ENCODE data around the gene BACH2. TPM values are rescaled to one million over a fixed set of nuclear protein-coding genes. Genes with fewer than 3 reads are reported as not detected.
"Not testable (repeated sequence)": the region's sequence is repeated elsewhere in the genome, so short reads cannot be mapped to it uniquely, and the experiment has no call there.

The BACH2 gene
- total RNA-seq, 1 donor from 2014 or later, result 1.5 TPM

DNA sequence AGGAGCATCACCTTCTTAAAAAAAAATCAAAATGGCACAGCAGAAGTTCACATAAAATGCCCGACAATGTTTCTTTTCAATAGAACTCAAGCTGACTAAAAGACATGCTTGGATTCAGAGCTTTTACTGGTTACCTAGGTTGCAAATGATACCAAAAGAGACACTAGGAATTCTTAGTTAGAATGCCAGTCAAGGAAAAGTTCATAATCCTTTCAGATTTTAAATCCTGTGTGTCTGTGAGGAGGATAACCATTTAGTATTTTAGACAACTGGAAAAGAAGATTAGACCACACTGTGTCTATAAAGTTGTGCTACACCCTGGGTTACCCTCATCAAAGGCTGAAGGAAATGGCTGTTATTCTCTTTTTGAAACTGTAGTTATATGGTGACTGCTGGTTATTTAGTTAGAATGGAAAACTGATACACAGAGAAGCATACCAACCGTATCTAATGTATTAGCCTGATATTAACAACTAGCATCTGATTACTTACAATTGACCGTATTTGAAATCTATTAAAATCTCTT is 262.8 kb downstream of the BACH2 start:
- no peak for DNase-seq (ENCODE audit: low read depth in 2 of 2)

DNA sequence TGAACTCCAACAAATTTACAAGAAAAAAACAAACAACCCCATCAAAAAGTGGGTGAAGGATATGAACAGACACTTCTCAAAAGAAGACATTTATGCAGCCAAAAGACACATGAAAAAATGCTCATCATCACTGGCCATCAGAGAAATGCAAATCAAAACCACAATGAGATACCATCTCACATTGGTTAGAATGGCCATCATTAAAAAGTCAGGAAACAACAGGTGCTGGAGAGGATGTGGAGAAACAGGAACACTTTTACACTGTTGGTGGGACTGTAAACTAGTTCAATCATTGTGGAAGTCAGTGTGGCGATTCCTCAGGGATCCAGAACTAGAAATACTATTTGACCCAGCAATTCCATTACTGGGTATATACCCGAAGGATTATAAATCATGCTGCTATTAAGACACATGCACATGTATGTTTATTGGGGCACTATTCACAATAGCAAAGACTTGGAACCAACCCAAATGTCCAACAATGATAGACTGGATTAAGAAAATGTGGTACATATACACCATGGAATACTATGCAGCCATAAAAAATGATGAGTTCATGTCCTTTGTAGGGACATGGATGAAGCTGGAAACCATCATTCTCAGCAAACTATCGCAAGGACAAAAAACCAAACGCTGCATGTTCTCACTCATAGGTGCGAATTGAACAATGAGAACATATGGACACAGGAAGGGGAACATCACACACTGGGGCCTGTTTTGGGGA is 264.0 kb downstream of the BACH2 start:
- not testable (repeated sequence) for DNase-seq (ENCODE audit: low read depth in 2 of 2)

DNA sequence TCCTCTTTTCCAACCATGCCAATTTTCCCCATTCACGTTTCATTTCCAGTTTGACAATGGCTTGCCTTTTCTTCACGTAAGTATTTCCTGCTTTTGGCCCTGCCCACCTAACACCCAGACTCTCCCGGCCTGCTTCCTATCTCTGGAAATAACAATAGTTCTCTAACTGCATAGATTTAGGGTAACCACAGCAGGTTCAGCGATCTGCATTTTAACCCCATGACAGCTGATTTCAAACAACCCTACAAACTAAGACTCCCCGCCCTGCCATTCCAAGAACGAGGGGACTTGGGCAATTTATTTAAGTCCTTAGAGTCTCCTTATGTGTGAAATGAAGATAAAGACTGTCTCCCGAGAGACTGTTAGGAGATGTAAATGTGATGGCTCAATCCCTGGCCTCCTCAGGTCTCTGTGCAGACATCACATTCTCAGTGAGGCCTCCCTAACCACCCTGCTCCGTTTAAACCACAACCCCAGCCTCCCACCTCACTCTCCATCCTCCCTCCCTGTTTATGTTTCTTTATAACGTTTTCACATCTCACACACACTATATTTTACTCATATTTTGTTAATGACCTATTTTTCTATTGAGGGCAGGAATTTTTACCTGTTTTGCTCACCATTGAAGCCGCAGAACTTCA is 267.5 kb downstream of the BACH2 start:
- no peak for DNase-seq (ENCODE audit: low read depth in 2 of 2)

DNA sequence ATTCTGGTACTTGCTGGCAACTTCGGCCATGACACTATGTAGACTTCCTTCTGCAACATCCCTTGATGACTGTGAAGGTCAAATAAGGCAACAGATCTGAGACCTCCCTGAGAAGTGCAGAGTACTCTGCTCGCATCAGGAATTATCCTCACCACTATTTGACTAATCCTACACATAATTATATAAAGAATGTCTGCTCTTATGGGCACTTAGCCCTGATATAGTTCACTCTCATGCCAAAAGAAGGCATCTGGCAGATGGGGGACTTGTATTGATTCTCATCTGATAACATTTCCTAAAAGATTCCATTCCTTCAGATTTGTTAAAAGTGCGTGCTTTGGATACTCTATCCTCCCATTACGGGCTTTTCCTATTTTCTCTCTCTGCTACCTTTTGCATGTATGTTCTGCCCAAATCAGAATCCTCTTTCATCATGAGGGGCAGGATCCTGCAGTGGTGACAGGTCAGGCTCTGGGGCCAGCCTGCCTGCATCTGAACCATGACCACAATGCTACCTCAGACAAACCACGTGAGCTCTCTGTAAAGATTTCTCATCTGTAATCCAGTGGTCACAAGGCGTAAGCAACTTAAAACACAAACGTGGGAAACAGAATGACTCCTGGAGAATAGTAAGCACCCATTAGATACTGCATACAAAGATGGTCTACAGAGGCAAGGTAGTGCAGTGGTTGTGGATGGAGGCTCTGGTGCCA is 268.4 kb downstream of the BACH2 start:
- DNase-seq (ENCODE audit: low read depth in 2 of 2), result no peak

DNA sequence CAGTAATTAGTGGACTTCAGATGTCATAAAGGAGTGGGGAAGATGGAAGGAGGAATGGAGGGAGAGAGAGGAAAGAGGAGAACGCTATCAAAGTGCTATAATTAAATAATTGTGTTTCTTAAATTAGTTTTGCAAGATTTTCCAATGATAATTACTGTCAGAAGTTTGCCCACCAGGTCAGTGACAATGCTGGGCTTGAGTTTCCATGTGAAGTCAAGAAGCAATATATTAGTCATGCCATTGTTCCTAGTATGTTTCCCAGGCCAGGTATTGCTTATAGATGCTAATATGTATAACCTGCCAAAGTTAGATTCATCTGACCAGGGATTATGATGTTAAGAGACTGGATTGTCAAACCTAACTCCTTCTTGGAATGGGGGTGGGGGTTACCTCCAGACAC is 270.4 kb downstream of the BACH2 start:
- DNase-seq (ENCODE audit: low read depth in 2 of 2), result no peak

DNA sequence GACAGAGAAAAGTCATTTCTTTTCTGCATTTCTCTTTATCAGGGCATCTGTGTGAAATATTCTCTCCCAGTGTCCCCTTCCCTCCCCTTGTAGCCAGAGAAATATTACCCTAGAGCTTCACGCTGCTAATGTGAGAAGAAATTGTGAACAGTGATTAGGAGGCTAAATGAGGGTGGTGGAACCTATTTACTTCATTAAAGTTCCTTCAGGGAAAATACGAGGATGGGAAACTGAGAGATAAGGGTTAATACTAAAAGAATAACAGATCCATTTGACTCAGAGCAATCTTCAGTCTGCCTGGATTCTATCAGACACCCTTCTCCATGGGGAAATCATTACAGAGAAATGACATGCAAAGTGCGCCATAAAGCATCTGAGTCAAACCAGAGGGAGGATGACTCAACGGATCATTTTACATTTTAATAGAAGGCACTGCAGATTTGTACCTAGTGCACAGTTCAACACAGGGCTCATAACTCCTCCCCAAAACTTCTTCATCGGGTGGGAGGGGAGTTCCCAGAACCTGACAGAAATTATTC is 271.1 kb downstream of the BACH2 start:
- DNase-seq (ENCODE audit: low read depth in 2 of 2), result no peak

DNA sequence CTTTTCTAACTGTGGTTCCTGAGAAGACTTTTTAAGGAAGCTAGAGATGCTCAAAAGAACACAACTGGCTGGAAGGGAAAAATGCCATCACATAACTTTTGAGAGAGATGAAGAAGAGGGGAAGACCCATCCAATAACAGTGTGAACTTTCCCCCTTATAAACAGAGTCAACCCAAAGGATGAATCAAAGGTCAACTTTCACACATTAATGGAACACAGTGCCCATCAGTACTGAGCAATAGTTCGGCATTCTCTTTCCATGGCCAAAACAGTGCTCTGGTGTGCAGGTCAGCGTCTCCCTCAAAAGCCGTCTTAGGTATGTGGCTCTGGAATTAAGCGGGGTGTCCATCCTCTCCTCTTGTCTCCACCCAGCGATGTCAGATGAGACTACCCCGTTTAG is 272.0 kb downstream of the BACH2 start:
- no peak for DNase-seq (ENCODE audit: low read depth in 2 of 2)

DNA sequence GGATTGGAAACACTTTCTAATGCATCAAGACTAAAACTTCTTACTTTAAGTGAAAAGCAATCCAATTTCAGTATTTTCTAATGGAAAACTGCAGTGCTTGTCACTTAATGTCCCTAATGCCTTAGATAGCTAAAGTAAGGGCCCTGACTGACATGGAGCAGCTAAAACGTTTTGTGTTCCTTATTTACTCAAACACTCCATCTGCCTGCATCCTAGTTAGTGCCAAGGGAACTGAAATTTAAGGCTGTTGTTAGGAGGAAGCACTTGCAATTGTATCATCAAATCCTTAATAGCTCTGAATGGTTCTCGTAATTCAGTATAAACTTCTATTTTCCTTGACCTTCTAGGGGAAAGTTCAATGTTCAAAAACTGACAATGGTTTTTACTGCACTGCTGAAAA is 274.9 kb downstream of the BACH2 start:
- DNase-seq (ENCODE audit: low read depth in 2 of 2), result no peak

DNA sequence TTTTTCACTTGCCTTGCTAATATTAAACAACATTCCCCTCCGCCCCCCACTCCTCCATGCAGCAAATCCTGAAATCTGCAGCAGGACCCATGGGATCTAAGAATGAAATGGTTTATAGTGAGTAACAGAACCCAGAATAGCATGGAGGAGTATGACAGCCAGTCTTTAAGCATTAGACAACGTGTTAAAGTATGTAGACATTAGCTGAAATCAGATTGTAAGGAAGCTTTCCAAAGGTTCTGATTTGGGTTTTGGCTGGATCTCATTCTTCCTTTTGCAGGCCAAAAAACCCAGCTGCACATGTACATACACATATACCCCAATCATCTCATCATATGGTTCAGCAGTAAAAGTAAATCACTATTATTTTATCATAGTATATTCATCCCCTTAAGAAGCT is 275.9 kb downstream of the BACH2 start:
- DNase-seq (ENCODE audit: low read depth in 2 of 2), result no peak

DNA sequence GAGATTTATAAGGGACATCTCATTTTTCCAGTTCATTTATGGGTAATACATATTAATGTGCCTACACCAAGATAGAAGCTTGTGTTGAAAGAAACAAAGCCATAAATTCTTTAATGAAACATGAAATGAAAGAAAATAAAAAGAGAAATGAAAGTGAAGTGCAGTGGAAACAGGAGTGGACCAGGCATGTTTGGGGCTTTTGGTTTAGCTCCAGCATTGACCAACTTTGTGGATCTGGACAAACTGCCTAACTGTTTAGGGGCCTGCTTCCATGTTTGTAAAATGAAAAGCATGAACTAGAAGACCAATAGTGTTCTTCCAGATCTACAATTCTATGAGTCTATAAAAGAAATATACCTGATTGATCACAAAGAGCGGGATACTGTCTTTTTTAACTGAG is 277.4 kb downstream of the BACH2 start:
- DNase-seq (ENCODE audit: low read depth in 2 of 2), result no peak

DNA sequence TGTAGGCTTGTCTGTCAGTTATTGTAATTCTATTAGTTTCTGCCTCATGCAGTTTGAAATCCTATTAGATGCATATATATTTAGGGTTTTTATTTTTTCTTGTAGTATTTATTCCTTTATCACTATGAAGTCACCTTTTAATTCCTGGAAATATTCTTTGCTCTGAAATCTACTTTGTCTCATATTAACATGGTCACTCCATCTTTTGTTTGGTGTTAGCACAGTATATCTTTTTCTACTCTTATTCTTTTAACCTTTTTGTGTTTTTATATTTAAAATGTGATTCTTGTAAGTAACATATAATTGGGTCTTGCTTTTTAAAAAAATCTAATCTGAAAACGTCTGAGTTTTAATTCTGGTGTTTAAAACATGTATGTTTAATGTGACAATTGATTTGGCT is 280.8 kb downstream of the BACH2 start:
- DNase-seq (ENCODE audit: low read depth in 2 of 2), result no peak

DNA sequence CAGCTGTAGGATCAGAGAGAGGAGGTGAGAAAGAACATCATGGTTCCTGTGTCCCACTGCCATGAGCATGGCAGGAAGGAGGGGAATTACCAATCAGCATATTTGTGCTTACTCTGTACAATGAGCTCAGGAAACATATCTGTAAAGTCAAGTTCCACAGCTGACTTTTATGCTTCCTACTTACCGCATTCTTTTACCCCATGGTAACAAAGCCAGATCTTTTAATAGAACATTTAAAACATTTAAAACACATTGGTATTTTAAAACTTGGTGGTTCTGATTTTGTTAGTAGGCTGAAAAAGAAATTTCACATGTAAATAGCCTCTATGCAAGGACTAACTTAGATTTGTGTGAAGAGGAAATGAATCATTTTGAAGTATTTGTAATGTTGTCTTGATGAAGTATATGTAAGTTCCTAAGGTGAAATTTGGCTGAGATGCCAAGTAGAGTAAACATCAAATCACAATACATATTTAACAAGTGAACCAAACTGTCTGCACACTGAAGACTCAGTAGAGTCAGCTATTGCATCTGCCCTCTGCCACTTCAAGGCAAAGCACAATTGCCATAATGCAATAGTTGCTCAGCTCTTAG is 287.6 kb downstream of the BACH2 start:
- peak; percentile 86 to 90 for DNase-seq (ENCODE audit: low read depth in 2 of 2)

DNA sequence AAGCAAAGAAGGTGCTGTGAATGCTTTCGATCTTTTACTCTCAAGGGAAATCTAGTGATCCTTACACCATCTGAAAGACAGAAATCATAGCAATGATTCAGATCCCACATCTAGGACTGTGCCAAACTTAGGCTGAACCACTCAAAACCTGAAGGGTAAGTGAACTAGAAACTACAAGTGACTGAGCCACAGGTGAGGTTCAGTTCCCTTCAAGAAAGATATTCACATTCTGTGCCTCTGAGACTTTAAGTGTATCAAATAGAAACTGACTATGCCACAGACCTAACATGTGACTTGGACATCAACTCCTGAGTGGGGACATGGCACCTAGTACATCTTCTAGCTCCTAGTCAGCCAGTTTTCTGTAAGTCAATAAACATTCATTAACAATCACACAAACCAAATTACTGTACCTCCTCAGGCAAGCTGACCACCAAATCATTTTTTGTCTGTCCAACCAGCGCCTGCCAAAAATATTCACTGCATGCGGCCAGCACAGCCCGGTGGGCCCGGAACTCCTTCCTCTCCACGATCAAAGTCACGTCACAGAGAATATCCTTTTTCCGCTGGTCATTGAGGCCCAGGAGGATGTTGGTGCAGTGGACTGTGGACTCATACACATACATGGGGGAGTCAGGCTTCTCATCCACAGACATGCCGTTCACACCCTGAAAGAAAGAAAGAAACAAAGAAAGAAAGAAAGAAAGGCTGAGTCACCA is 288.3 kb downstream of the BACH2 start:
- peak in 1 of 2 donors; percentile 73 for DNase-seq (ENCODE audit: low read depth in 2 of 2)

DNA sequence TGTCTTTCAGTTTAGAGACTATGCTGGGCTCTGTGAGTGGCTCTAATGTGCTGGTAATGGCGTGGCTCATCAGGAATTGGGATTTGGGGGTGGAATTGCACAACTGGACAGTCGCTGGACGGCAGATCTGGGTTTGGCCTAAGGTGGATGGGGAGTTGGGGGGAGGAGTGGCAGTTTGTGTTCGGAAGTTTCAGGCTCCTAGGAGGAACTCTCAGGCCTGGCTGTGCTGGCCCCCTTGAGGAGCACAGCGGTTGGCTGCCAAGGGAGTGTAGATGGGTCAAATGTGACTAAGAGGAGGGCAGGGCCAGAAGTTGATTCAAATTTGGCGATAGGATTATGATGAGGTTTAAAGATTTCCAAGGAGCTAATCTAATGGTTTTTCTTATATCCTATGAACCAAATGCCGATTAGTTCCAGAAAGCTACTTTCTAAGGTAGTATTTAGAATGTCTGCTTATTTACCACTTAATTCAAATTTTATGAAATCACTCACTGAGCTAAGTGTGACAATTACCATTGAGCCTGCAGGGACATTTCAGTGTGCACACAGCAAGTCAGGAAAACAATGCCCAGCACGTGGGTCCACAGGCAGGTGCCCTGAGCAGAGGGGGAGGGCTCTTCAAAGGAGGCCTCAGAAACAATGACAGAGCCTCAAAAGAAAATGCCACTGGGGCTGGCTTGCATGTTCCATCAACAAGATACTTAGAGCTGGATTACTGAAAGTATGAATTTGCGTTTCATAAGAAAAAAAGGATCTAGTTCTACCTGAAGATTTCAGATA is 291.4 kb downstream of the BACH2 start:
- no peak for DNase-seq (ENCODE audit: low read depth in 2 of 2)

DNA sequence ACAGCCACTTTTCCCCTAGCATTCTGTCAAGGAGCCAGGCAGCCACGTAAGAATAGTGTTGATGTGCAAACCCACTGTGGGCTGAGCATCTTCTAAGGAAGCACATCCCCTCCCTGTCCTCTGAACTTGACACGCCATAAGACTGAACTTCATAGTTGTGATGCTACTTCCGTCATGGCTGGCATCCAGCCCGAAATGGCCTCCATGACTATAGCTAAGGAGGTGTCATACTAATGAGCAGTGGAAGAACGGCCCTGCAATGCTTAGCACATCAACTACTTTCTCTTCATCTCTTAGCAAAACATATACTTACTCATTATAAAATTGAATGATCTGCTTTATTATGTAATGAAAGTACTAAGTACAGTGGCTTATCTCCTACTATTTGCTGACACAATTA is 292.1 kb downstream of the BACH2 start:
- DNase-seq (ENCODE audit: low read depth in 2 of 2), result no peak

DNA sequence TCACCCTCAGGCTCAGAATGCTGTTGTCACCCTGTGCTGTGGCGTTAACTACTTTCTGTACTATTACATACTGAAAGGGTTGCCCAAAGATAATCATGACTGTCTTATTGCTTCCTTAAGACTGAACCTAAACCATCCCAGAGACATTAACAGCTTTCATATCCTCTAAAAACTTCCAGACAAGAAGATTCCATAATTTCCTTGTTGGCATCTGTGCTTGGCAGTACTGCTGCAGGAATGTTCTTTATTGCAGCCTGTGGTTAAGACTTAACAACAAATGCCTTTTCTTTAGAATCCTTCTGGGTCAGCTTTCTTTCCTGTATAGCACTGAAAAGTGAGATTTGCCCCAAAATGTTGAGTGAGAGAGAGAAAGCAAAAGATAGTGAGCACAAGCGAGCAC is 292.7 kb downstream of the BACH2 start:
- no peak for DNase-seq (ENCODE audit: low read depth in 2 of 2)

DNA sequence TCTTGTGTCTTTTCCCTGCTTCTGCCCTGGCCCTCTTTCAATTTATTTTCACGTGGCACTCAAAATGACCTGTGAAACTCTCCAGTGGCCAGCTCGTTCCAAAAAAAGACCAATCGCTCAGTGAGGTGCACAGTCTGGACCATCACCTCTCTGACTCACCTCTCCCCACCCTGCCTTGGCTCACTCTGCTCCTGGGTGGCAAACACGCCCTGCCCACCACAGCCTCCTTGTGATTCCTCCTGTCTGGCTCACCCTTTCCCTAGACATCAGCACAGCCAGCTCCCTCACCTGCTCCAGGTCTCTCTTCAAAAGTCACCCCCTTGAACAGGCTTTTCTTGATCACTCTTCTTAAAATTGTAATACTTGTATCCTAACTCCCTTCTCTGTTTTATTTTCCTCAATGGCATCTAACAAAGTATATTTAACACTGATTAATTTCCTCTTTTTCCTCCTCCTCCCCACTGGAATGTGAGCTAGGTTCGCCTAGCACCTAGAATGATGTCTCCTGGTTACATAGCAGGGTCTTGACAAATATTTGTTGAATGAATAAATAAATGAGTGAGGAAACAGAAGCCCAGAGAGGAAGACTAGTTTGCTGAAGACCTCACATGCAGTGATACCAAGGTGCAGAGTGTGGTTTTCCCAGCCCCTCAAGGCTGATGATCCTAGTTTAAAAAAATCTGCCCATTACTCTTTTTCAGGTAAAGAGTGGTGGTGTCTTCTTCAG is 293.4 kb downstream of the BACH2 start:
- DNase-seq (ENCODE audit: low read depth in 2 of 2), result no peak

DNA sequence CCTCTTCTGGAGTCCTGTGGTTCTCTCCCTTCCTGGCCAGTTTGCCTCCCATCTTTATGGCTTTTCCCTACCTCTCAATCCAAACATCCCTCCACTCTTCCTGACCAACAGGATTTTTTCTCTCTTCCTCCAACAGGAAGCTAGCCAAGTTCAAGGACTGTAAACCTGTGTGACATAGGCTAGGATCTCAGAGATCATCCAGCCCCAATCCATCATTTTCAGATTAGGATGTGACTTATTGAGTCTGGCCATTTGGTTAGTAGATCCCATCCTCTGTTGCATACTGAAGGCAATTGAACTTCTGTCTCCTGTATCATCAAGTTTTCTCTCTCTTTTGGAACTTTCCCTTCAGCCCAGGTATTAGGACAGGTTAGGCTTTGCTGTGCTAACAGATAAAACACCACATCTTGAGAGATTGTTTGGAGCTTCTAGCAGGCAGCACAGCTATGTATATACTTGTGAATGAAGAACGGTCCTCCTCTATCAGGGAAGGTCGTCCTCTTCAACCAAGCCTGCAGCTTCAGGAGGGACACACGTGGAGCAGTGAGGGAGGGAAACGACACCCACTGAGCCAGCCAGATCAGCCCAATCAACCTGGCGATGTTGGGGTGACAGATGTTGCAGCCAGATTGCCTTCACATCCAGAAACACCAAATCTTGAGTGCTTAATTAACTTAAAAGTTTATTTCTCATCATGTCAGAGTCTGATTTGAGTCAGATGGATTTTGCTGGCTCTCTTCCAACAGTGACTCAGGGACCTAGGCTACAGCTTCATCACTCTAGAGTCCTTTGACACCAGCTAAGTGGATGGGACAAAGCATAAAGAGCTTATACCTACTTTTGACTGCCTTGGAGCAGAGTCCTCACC is 295.5 kb downstream of the BACH2 start:
- DNase-seq (ENCODE audit: low read depth in 2 of 2), result peak in 1 of 2 donors; percentile 18
